OCI-M1 (cell line): ENCODE results near the gene ZNF280D.
"Not testable (repeated sequence)": the region's sequence is repeated elsewhere in the genome, so short reads cannot be mapped to it uniquely, and the experiment has no call there.

ENCODE experiments used
- DNase-seq: peaks from one replicate; lab custom pipeline; 2025; lab: John Stamatoyannopoulos, UW

ZNF280D gene

GRCh38 chr15:56718560-56718959, 14.7 kb downstream of the ZNF280D start:
- peak; percentile 26 for DNase-seq

GRCh38 chr15:56716334-56716733, 17.0 kb downstream of the ZNF280D start:
- DNase-seq: peak; percentile 28

GRCh38 chr15:56715220-56715619, 18.1 kb downstream of the ZNF280D start:
- DNase-seq: peak; percentile 11

- not testable (repeated sequence) for DNase-seq
Measured at GRCh38 chr15:56709502-56709901, 23.8 kb downstream of the ZNF280D start.

GRCh38 chr15:56699743-56700142, 33.6 kb downstream of the ZNF280D start:
- DNase-seq: no peak

GRCh38 chr15:56698270-56698669, 35.0 kb downstream of the ZNF280D start:
- no peak for DNase-seq

- no peak for DNase-seq
Measured at GRCh38 chr15:56693761-56694160, 39.5 kb downstream of the ZNF280D start.

GRCh38 chr15:56690733-56691132, 42.6 kb downstream of the ZNF280D start:
- no peak for DNase-seq

GRCh38 chr15:56683908-56684307, 49.4 kb downstream of the ZNF280D start:
- no peak for DNase-seq

- no peak for DNase-seq
Measured at GRCh38 chr15:56681113-56681512, 52.2 kb downstream of the ZNF280D start.

GRCh38 chr15:56679225-56679624, 54.1 kb downstream of the ZNF280D start:
- DNase-seq: no peak

- DNase-seq: no peak
Measured at GRCh38 chr15:56678571-56678970, 54.7 kb downstream of the ZNF280D start.

GRCh38 chr15:56677271-56677670, 56.0 kb downstream of the ZNF280D start:
- no peak for DNase-seq

- DNase-seq: no peak
Measured at GRCh38 chr15:56675930-56676329, 57.4 kb downstream of the ZNF280D start.

- no peak for DNase-seq
Measured at GRCh38 chr15:56674857-56675256, 58.5 kb downstream of the ZNF280D start.

- DNase-seq: peak; percentile 42
Measured at GRCh38 chr15:56672721-56673120, 60.6 kb downstream of the ZNF280D start.

- peak; percentile 2 for DNase-seq
Measured at GRCh38 chr15:56667517-56667916, 65.8 kb downstream of the ZNF280D start.

GRCh38 chr15:56660943-56661342, 72.4 kb downstream of the ZNF280D start:
- no peak for DNase-seq

GRCh38 chr15:56659197-56659596, 74.1 kb downstream of the ZNF280D start:
- DNase-seq: no peak

GRCh38 chr15:56654624-56655023, 78.7 kb downstream of the ZNF280D start:
- no peak for DNase-seq

GRCh38 chr15:56654216-56654615, 79.1 kb downstream of the ZNF280D start:
- no peak for DNase-seq

- DNase-seq: no peak
Measured at GRCh38 chr15:56653787-56654186, 79.5 kb downstream of the ZNF280D start.

- no peak for DNase-seq
Measured at GRCh38 chr15:56653107-56653506, 80.2 kb downstream of the ZNF280D start.

- DNase-seq: no peak
Measured at GRCh38 chr15:56648311-56648710, 85.0 kb downstream of the ZNF280D start.

GRCh38 chr15:56640549-56640948, 92.8 kb downstream of the ZNF280D start:
- DNase-seq: no peak
